Tibial nerve (tissue), 4 donors: Measurements from ENCODE around the gene PRKCB. TPM values are rescaled to one million over a fixed set of nuclear protein-coding genes. Genes with fewer than 3 reads are reported as not detected.

Source experiments
- DNase-seq, 2 donors: peaks; one replicate each; pipeline ENCODE4 v3.0.0-alpha.2; 2019; ENCODE audit warnings: low spot score in 2 of 2
- H3K27ac ChIP-seq, 4 donors: fragments of 200-600 bp; sonication (generic) in 3 of 4; one replicate each; pipeline ENCODE4 v1.5.1; 2017 to 2019; ENCODE audit warnings: mild to moderate bottlenecking in 1 of 4
- H3K27me3 ChIP-seq, 2 donors: fragments of 200-600 bp; sonication (generic) in 1 of 2; one replicate each; pipeline versions ENCODE4 v1.5.1 to v1.6.0; 2017 to 2019
- H3K36me3 ChIP-seq, 3 donors: fragments of 200-600 bp; sonication (generic); one replicate each; pipeline ENCODE4 v1.5.1; 2018 to 2019
- H3K4me1 ChIP-seq, 4 donors: fragments of 200-600 bp; sonication (generic) in 3 of 4; one replicate each; pipeline ENCODE4 v1.5.1; 2017 to 2019
- H3K4me3 ChIP-seq, 4 donors: fragments of 200-600 bp; sonication (generic) in 3 of 4; one replicate each; pipeline ENCODE4 v1.5.1; 2017 to 2019; ENCODE audit warnings: mild to moderate bottlenecking in 1 of 4, moderate library complexity in 1 of 4
- H3K9me3 ChIP-seq, 4 donors: fragments of 200-600 bp; sonication (generic) in 3 of 4; one replicate each; pipeline ENCODE4 v1.5.1; 2017 to 2019
- EP300 ChIP-seq, 2 donors: sonication (generic); formaldehyde crosslinking; IDR thresholded peaks; one replicate each; pipeline ENCODE4 v1.6.1; 2017; ENCODE audit warnings: antibody characterized with exemption in 2 of 2, mild to moderate bottlenecking in 1 of 2
- POLR2A ChIP-seq, 2 donors: fragments of 450-650 bp; IDR thresholded peaks; one replicate each; pipeline ENCODE4 v1.6.1; 2017; ENCODE audit warnings: antibody characterized with exemption in 2 of 2, mild to moderate bottlenecking in 2 of 2, moderate library complexity in 2 of 2
- WGBS, 2 donors: methylation state at CpG; one replicate each; pipeline ENCODE4 v1.1.5; 2018; 5-methylcytosine and 5-hydroxymethylcytosine counted together
- total RNA-seq, 4 donors: library from RNA; depleted of rRNA; stranded (reverse); fragments of >200 nt; gene quantifications; one replicate each; pipeline ENCODE4 v1.1.0, GENCODE V29; 2016
- TF ChIP-seq, protein P1 (sequence below), 5 experiments: fragments of 200-600 bp in 3 of 5; fragments of 450-650 bp in 2 of 5; sonication (generic) in 3 of 5; IDR thresholded peaks; one replicate each; pipeline ENCODE4 v1.5.1; 2016 to 2019; ENCODE audit warnings: antibody characterized with exemption in 5 of 5, mild to moderate bottlenecking in 3 of 5, moderate library complexity in 2 of 5

PRKCB gene
- total RNA-seq, 4 donors from 2014 or later = 2.7 to 6.9 (median 4.3) TPM

DNA sequence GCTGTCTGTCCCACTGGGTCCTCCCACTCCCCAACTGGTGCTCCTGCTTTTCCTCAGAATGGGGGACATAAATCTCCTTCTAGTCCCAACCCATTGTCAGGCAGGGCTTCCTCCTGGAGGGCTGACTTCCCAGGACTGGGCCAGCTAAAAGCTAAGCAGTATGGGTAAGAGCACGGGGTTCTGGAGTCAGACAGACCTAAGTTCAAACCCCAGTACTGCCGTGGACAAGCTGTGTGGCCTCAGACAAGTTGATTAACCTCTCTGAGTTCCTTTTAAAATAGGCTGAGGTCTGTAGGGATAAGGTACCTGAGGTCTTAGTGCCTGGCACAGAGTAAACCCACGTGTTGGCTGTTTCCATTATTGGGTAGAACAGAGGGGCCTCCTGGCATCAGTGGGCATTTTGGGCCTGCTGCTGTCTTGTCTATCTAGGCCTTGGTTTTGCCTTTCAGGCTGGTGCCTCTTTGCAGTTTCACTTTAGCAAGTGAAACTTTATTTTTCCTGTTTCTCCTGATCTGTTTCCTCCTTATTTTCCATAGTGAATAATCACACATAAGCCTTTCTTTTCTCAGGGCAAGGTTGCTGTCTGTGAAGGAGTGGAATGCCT lies 114.6 kb downstream of the PRKCB start:
- peak overlapping the region in 1 of 4 donors; percentile 40 for H3K27ac ChIP-seq
- no peaks in the 10 kb centered on the region for H3K27me3 ChIP-seq
- no peaks in the 10 kb centered on the region for H3K36me3 ChIP-seq
- DNase-seq = no peak
- peaks cover 0 to 17% (median 11%) of the 10 kb centered on the region in 4 donors for H3K4me1 ChIP-seq
- no peak overlapping the region for H3K4me3 ChIP-seq
- H3K9me3 ChIP-seq = no peaks in the 10 kb centered on the region
- TF ChIP-seq EP300 (IDR thresholded peaks at IDR 0.05) (no peak), POLR2A (IDR thresholded peaks at IDR 0.05) (no peak)
- TF ChIP-seq, protein P1, sequence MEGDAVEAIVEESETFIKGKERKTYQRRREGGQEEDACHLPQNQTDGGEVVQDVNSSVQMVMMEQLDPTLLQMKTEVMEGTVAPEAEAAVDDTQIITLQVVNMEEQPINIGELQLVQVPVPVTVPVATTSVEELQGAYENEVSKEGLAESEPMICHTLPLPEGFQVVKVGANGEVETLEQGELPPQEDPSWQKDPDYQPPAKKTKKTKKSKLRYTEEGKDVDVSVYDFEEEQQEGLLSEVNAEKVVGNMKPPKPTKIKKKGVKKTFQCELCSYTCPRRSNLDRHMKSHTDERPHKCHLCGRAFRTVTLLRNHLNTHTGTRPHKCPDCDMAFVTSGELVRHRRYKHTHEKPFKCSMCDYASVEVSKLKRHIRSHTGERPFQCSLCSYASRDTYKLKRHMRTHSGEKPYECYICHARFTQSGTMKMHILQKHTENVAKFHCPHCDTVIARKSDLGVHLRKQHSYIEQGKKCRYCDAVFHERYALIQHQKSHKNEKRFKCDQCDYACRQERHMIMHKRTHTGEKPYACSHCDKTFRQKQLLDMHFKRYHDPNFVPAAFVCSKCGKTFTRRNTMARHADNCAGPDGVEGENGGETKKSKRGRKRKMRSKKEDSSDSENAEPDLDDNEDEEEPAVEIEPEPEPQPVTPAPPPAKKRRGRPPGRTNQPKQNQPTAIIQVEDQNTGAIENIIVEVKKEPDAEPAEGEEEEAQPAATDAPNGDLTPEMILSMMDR (IDR thresholded peaks at IDR 0.05) = no peak
- 54 to 62% methylated on average over 3 of the region's 3 CpGs for WGBS, 2 donors

DNA sequence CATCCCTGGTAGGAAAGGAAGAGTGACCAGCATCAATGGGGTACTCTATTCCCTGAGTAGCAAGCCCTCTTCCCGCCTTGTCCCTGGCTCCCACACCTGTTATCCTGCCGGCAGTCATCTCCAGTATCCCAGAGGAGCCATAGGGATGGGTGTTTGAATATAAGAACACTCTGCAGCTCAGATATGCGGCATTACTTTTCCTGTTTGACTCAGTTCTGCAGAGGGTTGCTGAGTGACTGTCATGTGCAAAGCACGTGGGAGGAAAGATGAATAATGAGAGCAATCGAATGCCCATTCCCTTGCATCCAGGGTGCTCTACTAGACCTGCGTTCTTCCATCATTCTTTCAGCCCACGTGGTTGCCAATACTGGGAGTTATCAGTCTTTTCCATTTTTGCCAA lies 115.1 kb downstream of the PRKCB start:
- 55 to 59% methylated on average over 7 of the region's 7 CpGs for WGBS, 2 donors
- TF ChIP-seq, protein P1 (IDR thresholded peaks at IDR 0.05) = no peak
- TF ChIP-seq EP300 (IDR thresholded peaks at IDR 0.05) (no peak), POLR2A (IDR thresholded peaks at IDR 0.05) (no peak)
- H3K36me3 ChIP-seq = no peaks in the 10 kb centered on the region
- no peaks in the 10 kb centered on the region for H3K9me3 ChIP-seq
- H3K4me3 ChIP-seq = no peak overlapping the region
- H3K27me3 ChIP-seq = no peaks in the 10 kb centered on the region
- peak in 1 of 2 donors; percentile 19 for DNase-seq
- H3K4me1 ChIP-seq = peaks cover 0 to 17% (median 11%) of the 10 kb centered on the region in 4 donors
- no peak overlapping the region for H3K27ac ChIP-seq

DNA sequence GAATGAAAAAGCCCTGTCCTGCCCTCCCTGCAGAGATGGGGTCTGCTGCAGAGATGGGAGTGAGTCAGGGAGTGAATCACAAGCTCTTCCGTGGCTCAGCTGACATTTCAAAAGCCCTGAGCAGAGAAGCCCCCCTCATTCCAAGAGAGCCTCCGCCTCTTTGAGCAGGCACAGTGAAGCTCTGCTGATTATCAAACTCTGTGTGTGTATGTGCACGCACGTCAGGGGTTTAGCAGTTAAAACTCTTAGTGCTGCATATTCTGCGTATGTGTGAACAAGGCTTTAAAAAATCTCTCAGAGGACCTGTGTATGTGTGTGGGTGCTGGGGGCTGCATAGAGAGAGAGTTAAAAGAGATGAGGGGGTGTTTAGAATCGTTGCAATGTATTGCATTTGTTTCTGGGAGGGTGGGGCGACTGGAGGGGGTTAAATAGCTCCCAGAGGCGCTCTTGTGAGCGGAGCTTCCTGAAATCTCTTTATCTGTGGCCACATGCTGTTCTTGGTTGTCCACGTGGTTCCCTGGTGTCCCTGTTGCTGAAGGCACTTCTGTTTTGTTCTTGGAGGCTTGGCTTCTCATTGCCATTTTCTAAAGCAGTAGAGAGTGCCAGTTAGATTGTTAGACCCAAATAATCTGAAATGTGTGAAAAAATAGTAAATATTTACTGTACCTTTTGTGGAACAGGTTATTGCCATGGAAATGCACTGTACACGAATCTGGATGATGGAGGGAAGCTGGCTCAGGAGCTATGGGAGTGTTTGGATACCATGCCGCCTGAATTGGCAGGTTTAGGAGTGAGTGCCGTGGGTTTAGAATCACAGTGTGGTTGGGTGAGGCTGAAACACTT lies 116.6 kb downstream of the PRKCB start:
- peaks cover 0 to 17% (median 11%) of the 10 kb centered on the region in 4 donors for H3K4me1 ChIP-seq
- 17 to 19% methylated on average over 13 of the region's 13 CpGs for WGBS, 2 donors
- TF ChIP-seq EP300 (IDR thresholded peaks at IDR 0.05) = no peak
- no peak for TF ChIP-seq POLR2A (IDR thresholded peaks at IDR 0.05)
- TF ChIP-seq, protein P1 (IDR thresholded peaks at IDR 0.05) = no peak
- H3K4me3 ChIP-seq = no peak overlapping the region
- H3K27ac ChIP-seq = peak overlapping the region in 1 of 4 donors; percentile 23
- DNase-seq = peak in 1 of 2 donors; percentile 27
- H3K9me3 ChIP-seq = no peaks in the 10 kb centered on the region
- H3K36me3 ChIP-seq = no peaks in the 10 kb centered on the region
- H3K27me3 ChIP-seq = no peaks in the 10 kb centered on the region

DNA sequence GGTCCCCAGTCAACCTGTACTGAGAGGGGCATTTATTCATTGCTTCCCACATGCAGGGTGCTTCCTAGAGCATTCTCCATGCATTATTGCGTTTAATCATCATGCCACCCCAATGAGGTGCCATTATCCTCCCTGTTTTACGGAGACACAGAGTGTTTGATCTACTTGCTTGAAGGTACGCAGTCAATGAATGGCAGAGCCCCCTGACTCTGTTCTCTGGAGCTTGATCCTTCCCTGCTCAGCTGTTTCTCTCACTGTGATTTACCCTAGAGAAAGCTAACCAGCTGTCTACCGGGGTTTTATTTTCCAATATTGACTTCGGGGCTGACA lies 117.2 kb downstream of the PRKCB start:
- Histone ChIP-seq H3K4me3 (no peak overlapping the region), H3K9me3 (no peaks in the 10 kb centered on the region), H3K27me3 (no peaks in the 10 kb centered on the region), H3K27ac (no peak overlapping the region), H3K4me1 (peaks cover 0 to 17% (median 11%) of the 10 kb centered on the region in 4 donors), H3K36me3 (no peaks in the 10 kb centered on the region)
- TF ChIP-seq, protein P1 (IDR thresholded peaks at IDR 0.05) = no peak
- TF ChIP-seq EP300 (IDR thresholded peaks at IDR 0.05) (no peak), POLR2A (IDR thresholded peaks at IDR 0.05) (no peak)
- DNase-seq = no peak
- WGBS, 2 donors = 73 to 82% methylated on average over 5 of the region's 5 CpGs

DNA sequence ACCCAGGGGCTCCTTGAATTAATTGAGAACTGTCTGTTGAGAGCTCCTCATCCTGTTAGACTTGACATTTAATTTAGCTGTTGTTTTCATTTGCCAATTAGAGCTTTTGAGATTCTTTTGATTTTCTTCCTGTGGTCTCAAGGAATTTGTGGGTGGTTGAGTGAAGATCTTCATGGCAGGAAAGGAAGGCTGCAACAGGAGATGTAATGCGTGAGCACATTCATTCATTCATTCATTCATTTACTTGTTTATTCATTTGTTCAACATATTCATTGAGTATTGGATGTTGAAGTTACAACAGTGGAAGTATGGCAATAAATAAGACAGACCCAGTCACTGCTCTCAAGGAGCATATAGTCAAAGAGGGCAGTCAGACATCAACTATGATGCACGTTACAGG lies 117.7 kb downstream of the PRKCB start:
- TF ChIP-seq POLR2A (IDR thresholded peaks at IDR 0.05) (no peak), EP300 (IDR thresholded peaks at IDR 0.05) (no peak)
- TF ChIP-seq, protein P1 (IDR thresholded peaks at IDR 0.05) = no peak
- DNase-seq = no peak
- WGBS, 2 donors = 79 to 85% methylated on average over 2 of the region's 2 CpGs
- Histone ChIP-seq H3K27me3 (no peaks in the 10 kb centered on the region), H3K36me3 (no peaks in the 10 kb centered on the region), H3K4me1 (peaks cover 0 to 17% (median 11%) of the 10 kb centered on the region in 4 donors), H3K9me3 (no peaks in the 10 kb centered on the region), H3K4me3 (no peak overlapping the region), H3K27ac (no peak overlapping the region)
